ENCODE results near the gene TM9SF2. TPM values are rescaled to one million over a fixed set of nuclear protein-coding genes. Genes with fewer than 3 reads are reported as not detected.

The TM9SF2 gene
- total RNA-seq, 1 experiment from 2014 or later = 84.6 TPM

DNA sequence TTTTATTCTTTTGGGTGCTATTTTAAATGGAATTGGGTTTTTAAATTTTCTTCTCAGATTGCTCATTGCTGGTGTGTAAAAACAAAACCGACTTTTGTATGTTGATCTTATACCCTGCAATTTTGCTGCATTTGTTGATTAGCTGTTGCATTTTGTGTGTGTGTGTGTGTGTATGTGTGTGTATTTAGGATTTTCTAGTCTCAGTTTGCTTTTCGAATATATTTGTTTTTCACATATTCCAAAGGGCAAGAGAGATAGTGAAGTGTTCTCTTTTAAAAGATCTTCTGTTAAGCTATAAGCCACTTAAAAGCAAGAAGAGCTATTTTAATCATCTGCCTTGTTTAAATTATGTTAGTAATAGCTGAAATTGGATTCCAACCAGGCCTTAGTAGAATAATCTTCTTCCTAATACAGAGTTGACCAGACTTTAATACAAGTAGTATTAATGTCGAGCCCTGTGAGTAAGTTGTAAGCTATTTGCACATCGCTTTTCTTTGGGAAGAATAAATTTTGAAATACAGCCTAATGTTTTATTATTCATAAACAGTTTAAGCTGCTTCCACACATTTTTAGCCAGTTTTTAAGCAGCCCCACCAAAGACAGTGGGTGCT lies 57.4 kb downstream of the TM9SF2 start:
- CTCF ChIA-PET = no interaction called here
- no peak overlapping the region for H3K9ac ChIP-seq (ENCODE audit: low read length)
- no peak overlapping the region for H2AFZ ChIP-seq (ENCODE audit: low read length)
- H3F3A ChIP-seq (ENCODE audit: low read length, unreplicated experiment) = no peaks in the 10 kb centered on the region
- POLR2A ChIA-PET (ENCODE audit: unreplicated experiment) = no interaction called here
- no peaks in the 10 kb centered on the region for H4K20me1 ChIP-seq (ENCODE audit: low read length)
- H3K27ac ChIP-seq (ENCODE audit: low read length) = no peak overlapping the region
- H3K9me3 ChIP-seq (ENCODE audit: low read length) = no peaks in the 10 kb centered on the region
- no peak overlapping the region for H3K4me2 ChIP-seq (ENCODE audit: low read length)
- no peaks in the 10 kb centered on the region for H3K4me1 ChIP-seq (ENCODE audit: insufficient read depth, low read length)
- H3K36me3 ChIP-seq (ENCODE audit: low read depth, low read length) = peaks cover 6% of the 10 kb centered on the region; the same call in 1 of the 2 replicates
- no peak for DNase-seq
- BruUV-seq (replicated peaks) = no TSS peak
- no peak for ATAC-seq
- H3K4me3 ChIP-seq (ENCODE audit: low read length) = no peak overlapping the region
- no peaks in the 10 kb centered on the region for H3K27me3 ChIP-seq (ENCODE audit: low read length)
- H3K9me2 ChIP-seq (replicated peaks; ENCODE audit: low read length) = no peaks in the 10 kb centered on the region
- intact Hi-C loops (cut with micrococcal nuclease) = no loop called here
- no peaks in the 10 kb centered on the region for H3K79me2 ChIP-seq (ENCODE audit: low read length)
- TF ChIP-seq, protein P1, sequence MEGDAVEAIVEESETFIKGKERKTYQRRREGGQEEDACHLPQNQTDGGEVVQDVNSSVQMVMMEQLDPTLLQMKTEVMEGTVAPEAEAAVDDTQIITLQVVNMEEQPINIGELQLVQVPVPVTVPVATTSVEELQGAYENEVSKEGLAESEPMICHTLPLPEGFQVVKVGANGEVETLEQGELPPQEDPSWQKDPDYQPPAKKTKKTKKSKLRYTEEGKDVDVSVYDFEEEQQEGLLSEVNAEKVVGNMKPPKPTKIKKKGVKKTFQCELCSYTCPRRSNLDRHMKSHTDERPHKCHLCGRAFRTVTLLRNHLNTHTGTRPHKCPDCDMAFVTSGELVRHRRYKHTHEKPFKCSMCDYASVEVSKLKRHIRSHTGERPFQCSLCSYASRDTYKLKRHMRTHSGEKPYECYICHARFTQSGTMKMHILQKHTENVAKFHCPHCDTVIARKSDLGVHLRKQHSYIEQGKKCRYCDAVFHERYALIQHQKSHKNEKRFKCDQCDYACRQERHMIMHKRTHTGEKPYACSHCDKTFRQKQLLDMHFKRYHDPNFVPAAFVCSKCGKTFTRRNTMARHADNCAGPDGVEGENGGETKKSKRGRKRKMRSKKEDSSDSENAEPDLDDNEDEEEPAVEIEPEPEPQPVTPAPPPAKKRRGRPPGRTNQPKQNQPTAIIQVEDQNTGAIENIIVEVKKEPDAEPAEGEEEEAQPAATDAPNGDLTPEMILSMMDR (conservative IDR thresholded peaks at IDR 0.05; ENCODE audit: low read depth, low read length) = no peak
- TF ChIP-seq EZH2phosphoT487 (IDR thresholded peaks at IDR 0.05; ENCODE audit: borderline replicate concordance, low read length) (no peak), EZH2 (IDR thresholded peaks at IDR 0.05; ENCODE audit: low read length, unreplicated experiment) (no peak)

DNA sequence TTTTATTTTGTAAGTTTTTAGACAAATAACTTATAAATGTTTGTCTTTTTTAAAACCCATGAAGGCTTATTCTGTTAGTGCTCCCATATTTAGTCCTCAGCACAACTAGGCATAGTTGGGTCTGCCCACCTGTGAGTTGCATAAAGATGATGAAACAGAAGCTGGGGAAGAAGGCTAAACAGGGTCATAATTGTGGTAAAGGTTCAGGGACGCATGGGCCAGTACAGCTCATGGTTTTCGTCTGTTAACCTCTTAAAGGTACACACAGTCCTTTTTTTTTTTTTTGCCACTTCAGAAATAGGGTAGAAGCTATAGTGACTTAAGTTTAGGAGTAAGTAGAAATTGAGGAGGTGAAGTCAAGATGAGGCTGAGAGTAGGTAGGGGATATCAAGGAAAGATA lies 58.3 kb downstream of the TM9SF2 start:
- Histone ChIP-seq H2AFZ (ENCODE audit: low read length) (no peak overlapping the region), H4K20me1 (ENCODE audit: low read length) (no peaks in the 10 kb centered on the region), H3K79me2 (ENCODE audit: low read length) (no peaks in the 10 kb centered on the region), H3F3A (ENCODE audit: low read length, unreplicated experiment) (no peaks in the 10 kb centered on the region), H3K27ac (ENCODE audit: low read length) (no peak overlapping the region), H3K9ac (ENCODE audit: low read length) (no peak overlapping the region), H3K27me3 (ENCODE audit: low read length) (no peaks in the 10 kb centered on the region), H3K9me3 (ENCODE audit: low read length) (no peaks in the 10 kb centered on the region), H3K4me3 (ENCODE audit: low read length) (no peak overlapping the region), H3K4me2 (ENCODE audit: low read length) (no peak overlapping the region), H3K36me3 (ENCODE audit: low read depth, low read length) (peaks cover 6% of the 10 kb centered on the region; the same call in 1 of the 2 replicates), H3K9me2 (replicated peaks; ENCODE audit: low read length) (no peaks in the 10 kb centered on the region), H3K4me1 (ENCODE audit: insufficient read depth, low read length) (no peaks in the 10 kb centered on the region)
- ChIA-PET CTCF (no interaction called here), POLR2A (ENCODE audit: unreplicated experiment) (interaction anchor here (0.6 kb wide), 1 partner anchor 80 kb away, joined by 7 read pairs; no protein-coding TSS in a partner anchor)
- ATAC-seq = no peak
- DNase-seq = no peak
- TF ChIP-seq EZH2phosphoT487 (IDR thresholded peaks at IDR 0.05; ENCODE audit: borderline replicate concordance, low read length) (no peak), EZH2 (IDR thresholded peaks at IDR 0.05; ENCODE audit: low read length, unreplicated experiment) (no peak)
- TF ChIP-seq, protein P1 (conservative IDR thresholded peaks at IDR 0.05; ENCODE audit: low read depth, low read length) = no peak
- no TSS peak for BruUV-seq (replicated peaks)
- intact Hi-C loops (cut with micrococcal nuclease) = no loop called here

DNA sequence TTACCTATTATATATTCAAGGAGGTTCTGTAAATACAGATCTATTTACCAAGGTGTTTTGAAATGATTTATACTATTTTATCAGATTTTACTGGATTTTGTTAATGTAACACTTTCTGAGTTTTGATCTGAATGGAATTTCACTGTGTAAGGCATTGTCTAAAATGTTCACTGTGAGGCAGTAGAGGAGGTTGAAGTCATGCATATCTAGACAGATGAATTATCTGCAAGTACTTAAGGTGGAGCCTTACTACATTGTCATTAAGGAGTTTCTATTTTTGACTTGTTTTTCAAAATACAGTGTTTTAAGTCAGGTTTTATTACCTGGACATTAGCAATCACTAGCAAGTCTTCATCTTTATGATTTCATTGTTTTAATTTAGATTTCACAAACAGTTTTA lies 62.1 kb downstream of the TM9SF2 start:
- H3K27me3 ChIP-seq (ENCODE audit: low read length) = no peaks in the 10 kb centered on the region
- H2AFZ ChIP-seq (ENCODE audit: low read length) = no peak overlapping the region
- H3K9ac ChIP-seq (ENCODE audit: low read length) = no peak overlapping the region
- TF ChIP-seq, protein P1 (conservative IDR thresholded peaks at IDR 0.05; ENCODE audit: low read depth, low read length) = no peak
- TF ChIP-seq EZH2phosphoT487 (IDR thresholded peaks at IDR 0.05; ENCODE audit: borderline replicate concordance, low read length) (no peak), EZH2 (IDR thresholded peaks at IDR 0.05; ENCODE audit: low read length, unreplicated experiment) (no peak)
- H3K4me2 ChIP-seq (ENCODE audit: low read length) = no peak overlapping the region
- H3K36me3 ChIP-seq (ENCODE audit: low read depth, low read length) = peaks cover 4% of the 10 kb centered on the region; the same call in 1 of the 2 replicates
- H3K27ac ChIP-seq (ENCODE audit: low read length) = no peak overlapping the region
- no peaks in the 10 kb centered on the region for H4K20me1 ChIP-seq (ENCODE audit: low read length)
- no peak overlapping the region for H3K4me3 ChIP-seq (ENCODE audit: low read length)
- intact Hi-C loops (cut with micrococcal nuclease) = no loop called here
- no peaks in the 10 kb centered on the region for H3K9me3 ChIP-seq (ENCODE audit: low read length)
- ChIA-PET POLR2A (ENCODE audit: unreplicated experiment) (no interaction called here), CTCF (no interaction called here)
- no peak for DNase-seq
- no peaks in the 10 kb centered on the region for H3K9me2 ChIP-seq (replicated peaks; ENCODE audit: low read length)
- BruUV-seq (replicated peaks) = no TSS peak
- no peak for ATAC-seq
- H3K4me1 ChIP-seq (ENCODE audit: insufficient read depth, low read length) = no peaks in the 10 kb centered on the region
- H3F3A ChIP-seq (ENCODE audit: low read length, unreplicated experiment) = no peaks in the 10 kb centered on the region
- H3K79me2 ChIP-seq (ENCODE audit: low read length) = no peaks in the 10 kb centered on the region

Data from PC-3 (cell line).